CD4-positive, alpha-beta T cell treated with Interleukin-17A for 4 hours (primary cell): ENCODE results near the gene CRKL.

Source experiments
- DNase-seq: peaks from one replicate; pipeline ENCODE4 v3.0.0-alpha.2; 2020; ENCODE audit warnings: mixed read lengths

Gene CRKL

DNA sequence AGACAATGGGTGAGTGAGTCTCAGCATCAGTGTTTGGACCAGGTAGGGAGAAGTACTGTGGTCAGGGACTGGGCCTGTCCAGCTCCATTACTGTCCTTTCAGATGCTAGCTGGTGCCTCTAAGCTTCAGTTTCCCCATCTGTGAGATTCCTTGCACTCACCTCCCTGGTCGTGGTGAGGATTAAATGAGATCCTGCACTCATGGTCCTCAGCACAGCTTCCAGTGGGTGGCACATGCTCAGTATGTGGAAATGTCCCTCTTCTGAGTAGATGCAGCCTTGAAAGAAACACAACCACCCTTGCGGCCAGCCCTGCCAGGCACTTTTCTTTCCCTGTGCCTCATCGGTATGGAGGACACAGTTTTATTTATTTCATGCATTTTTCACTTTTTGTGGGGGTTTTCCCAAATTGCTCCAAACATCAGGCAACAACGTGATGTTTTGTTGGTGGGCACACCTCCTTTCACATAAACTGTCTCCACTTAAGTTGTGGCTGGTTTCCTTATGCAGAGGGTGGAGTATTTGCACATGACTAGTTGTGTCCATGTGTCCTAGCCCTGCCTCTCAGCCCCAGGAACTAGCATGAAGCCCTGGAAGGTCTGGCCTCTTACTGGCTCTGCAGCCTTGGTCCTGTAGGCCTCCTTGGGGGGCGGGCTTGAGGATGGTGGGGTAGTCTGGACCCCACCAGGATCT is 66.0 kb downstream of the CRKL start:
- DNase-seq, result no peak

DNA sequence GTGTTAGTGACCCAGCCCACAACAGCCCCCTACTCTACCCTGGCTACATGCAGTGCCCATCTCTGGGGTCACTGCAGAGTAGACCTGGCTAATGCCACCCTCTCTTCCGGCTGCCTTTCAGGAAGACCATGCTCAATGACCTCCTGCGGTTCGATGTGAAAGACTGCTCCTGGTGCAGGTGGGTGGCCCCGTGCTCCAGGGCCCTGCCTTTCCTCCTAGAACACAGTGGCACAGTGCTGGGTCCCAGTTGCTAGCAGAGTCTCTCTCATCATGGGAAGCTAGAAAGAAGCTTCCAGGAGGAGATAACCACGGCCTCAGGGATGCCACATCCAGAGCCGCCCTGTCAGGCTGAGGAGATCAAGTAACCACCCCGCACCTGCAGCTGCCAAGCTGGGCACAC is 68.5 kb downstream of the CRKL start:
- DNase-seq, result no peak

DNA sequence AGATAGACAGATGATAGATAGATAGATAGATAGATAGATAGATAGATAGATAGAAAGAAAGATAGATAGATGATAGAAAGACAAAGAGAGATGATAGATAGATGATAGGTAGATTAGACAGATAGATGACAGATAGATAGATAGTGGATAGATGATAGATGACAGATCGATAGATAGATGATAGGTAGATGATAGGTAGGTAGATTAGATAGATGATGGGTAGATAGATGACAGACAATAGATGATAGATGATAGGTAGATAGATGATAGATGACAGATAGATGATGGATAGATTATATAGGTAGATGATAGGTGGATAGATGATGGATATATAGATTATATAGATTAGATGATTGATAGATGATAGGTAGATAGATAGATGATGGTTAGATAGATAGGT is 69.2 kb downstream of the CRKL start:
- no peak for DNase-seq

DNA sequence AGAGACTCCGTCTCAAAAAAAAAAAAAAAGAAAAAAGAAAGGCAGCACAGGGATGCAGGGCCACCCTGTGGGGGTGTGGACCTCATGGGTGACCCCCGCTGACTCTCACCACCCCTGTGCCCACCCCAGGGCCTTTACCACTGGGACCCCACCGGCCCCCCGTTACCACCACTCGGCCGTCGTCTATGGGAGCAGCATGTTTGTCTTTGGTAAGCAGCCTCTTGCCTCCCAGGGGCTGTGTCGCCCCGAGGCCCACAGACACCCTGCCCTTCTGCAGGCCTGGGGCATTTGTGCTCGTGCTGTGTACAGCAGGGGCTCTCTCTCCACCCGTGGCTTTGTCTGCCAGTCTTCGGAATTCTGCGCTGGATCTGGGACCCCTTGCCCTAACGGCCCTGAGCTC is 70.2 kb downstream of the CRKL start:
- DNase-seq, result no peak

DNA sequence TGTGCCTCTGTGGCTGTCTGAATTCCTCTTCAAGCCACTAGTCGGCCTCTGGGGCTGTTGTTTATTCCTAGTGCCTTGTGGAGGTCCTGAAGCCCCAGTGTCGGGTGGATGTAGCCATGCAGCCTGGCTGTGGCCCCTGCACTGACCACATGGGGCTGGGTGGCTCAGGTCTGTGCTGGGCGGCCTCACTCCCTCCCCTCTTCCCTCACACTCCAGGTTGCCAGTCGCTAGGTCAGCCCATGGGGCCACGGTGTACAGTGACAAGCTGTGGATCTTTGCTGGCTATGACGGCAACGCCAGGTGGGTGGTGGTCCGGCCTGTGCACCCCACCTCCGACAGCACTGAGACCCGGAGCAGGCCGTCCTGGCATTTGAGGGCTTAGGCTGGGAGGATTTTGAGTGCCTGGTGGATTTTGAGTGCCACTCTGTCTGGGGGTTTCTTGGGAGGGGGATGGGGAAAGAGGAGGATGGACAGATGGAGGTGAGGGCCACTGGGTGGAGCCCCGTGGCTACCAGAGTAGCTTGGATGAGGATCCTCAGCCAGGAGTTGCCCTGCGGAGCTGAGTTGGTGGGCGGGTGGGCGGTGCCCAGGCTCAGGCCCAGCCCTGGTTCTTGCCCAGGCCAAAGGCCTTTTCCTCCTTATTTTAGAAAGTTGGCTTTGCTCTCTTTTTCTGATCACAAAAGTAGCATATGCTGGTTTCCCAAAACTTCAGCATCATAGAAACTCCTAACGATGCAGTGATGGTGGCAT is 71.5 kb downstream of the CRKL start:
- DNase-seq, result no peak

DNA sequence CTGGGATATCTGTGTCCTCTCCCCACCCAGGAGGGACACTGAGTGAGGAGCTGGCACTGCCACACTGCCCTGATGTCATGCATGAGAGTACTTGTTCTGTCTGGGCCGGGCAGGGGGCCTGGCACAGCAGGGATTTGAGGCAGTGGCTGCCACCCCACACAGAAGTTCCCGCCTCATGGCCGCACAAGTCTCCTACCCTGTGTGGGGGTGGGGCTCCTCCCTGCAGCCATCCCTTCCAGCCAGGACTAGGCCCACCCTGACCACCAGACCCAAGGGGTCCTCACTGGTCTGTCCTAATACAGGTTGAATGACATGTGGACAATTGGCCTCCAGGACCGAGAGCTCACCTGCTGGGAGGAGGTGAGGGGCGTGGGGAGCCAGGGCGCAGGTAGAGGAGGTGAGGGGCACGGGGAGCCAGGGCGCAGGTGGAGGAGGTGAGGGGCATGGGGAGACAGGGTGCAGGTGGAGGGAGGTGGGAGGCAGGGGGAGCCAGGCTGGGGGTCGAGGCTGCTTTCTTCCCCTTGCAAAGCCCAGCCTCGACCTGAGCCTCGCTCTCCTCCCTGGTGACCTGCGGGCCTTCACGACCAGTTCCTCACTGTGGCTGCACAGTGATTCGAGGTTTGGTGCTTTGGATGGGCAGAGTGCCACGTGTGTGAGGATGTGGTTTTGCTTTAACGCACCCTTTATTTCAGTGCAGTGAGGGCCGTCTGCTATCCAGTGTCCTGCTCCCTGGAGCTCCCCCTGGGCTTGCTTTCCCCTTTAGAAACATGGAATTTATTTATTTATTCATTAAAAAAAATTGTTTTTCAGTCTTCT is 72.3 kb downstream of the CRKL start:
- DNase-seq, result no peak

DNA sequence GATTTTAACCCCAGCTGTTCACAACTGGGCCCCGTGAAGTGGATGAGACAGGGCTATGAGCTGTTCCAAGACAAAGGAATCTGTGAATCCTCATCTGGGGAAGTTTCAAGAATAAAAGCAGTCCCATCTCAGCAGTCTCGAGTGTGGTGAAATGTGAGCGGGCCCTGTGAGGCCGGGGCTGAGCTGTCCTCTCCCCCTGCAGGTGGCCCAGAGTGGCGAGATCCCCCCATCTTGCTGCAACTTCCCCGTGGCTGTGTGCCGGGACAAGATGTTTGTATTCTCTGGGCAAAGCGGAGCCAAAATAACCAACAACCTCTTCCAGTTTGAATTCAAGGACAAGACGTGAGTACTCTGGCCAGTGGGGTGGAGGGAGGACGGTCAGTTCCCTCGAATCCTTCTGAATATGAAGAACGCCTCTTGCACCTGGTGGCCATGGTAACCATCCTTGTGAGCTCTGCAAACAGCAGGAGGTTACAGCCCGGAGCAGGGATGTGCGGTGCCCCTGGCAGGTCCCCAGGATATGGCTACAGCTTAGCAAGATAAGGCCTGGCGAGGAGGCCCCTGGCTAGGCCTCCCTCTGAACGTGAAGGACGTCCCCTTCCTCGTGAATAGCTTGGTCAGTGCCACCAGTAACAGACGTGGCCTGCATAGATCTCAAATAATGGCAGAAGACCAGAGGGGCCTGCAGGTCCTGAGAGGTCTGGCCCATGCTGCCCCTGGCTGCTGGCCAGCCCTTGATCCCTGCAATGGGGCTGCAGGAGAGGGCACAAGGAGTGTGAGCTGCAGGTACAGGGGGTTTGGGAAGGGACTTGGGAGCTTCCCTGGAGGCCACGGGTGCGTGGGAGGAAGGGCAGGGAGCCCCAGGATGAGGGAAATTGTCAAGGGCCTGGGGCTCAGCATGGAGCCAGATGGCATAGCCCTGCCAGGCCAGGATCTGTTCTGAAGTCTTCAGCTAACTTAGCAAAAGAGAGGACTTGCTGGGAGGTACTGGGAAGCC is 73.3 kb downstream of the CRKL start:
- DNase-seq, result no peak

DNA sequence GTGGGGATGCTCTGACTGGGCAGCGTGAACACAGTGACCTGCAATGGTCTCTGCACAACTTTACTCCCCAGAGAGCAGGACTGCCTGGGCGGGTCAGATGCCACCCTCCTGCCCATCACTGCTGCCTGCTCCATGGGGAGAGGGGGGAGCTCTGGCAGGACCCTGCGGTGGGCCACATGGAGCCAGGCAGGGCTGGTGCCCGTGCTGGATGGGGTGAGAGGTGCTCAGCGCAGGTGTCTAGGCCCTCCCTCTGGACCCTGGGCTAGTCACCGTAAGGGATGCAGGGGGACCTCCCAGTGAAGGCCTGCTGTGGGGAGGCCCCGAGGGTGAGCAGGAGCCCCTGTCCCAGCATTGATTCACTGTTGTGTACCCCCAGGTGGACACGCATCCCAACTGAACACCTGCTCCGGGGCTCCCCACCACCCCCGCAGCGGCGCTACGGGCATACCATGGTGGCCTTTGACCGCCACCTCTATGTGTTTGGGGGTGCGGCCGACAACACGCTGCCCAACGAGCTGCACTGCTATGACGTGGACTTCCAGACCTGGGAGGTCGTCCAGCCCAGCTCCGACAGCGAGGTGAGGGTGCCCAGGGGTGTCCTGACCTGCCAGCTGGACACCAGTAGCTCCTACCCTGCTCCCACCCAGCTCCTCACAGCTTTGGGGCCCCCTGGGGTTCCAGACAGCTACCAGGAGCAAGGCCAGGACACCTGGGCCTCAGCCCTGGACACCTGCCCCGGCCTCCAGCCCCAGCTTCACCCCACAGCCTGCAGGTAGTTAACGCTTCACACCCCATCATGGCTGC is 74.2 kb downstream of the CRKL start:
- DNase-seq, result no peak

DNA sequence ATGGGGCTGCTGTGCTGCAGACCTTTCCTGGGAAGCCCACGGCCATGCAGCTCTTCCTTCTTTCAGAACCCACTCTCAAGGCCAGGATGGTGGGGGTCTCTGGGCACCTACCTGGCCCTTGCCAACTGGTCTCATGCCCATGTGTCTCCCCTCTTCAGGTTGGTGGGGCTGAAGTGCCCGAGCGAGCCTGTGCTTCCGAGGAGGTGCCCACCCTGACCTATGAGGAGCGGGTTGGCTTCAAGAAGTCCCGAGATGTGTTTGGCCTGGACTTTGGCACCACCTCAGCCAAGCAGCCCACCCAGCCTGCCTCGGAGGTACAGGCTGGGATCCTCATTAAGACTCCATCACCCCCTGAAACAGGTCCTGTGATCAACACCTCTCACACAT is 74.8 kb downstream of the CRKL start:
- no peak for DNase-seq

DNA sequence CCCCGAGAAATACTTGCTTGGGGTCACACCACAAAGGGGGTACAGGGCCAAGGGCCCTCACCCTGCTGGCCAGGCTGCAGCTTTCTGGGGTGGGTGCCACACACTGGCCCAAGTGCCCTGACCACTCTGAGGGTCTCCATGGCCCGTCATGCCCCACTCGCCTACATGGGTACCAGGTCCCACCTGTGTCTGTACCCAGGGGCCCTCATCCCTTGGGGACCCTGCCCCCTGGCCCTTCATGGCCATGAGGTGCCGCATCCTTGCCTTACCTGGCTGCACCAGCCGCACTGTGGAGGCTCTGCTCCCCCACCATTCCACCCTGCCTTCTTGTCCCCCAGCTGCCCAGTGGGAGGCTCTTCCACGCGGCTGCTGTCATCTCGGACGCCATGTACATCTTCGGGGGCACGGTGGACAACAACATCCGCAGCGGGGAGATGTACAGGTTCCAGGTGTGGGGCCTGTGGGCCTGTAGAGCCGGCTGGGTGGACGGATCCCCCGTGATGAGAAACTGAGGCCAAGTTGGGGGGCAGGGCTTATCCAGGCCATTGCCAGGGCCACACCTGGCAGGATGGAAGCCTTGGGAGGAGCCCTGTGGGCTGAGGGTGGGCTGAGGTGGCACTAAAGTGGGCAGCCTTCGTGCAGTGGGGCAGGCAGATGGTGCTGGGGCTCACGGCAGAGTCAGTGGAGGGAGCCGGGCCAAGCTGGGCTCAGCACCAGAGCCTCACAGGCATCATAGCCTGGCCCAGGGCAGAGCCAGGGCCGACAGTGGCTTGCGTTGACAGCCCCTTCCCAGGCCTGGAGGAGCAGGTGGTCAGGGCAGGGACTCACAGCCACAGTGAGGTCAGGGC is 75.5 kb downstream of the CRKL start:
- no peak for DNase-seq

DNA sequence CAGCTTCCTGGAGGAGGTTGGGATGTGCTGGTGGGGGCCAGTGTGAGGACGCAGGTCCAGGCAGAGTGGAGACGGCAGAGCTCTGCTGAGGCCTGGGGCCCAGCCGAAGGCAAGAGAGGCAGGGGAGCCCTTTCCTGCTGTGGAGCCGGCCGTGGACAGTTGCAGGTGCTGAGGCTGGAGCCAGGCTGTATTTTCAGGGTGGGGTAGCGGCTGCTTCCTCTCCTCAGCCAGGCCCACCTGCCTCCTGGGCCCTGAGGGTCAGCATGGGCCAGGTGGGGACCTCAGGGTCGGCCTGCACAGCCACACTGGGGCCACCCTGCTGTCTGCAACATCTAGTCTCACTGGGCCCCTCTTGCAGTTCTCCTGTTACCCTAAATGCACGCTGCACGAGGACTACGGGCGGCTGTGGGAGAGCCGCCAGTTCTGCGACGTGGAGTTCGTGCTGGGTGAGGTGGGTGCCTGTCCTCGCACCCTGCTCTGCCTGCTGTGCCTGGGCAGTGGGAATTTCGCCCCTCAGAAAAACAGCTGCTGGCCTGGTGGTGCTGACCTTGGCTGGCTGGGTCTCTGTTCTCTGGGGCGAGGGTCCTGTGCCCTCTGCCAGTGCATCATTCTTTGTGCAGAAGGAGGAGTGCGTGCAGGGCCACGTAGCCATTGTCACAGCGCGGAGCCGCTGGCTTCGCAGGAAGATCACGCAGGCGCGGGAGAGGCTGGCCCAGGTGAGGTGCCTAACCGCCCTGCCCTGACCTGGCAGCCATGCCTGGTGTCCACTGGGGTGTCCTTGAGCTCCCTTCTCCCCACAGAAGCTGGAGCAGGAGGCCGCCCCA is 76.3 kb downstream of the CRKL start:
- DNase-seq, result no peak

DNA sequence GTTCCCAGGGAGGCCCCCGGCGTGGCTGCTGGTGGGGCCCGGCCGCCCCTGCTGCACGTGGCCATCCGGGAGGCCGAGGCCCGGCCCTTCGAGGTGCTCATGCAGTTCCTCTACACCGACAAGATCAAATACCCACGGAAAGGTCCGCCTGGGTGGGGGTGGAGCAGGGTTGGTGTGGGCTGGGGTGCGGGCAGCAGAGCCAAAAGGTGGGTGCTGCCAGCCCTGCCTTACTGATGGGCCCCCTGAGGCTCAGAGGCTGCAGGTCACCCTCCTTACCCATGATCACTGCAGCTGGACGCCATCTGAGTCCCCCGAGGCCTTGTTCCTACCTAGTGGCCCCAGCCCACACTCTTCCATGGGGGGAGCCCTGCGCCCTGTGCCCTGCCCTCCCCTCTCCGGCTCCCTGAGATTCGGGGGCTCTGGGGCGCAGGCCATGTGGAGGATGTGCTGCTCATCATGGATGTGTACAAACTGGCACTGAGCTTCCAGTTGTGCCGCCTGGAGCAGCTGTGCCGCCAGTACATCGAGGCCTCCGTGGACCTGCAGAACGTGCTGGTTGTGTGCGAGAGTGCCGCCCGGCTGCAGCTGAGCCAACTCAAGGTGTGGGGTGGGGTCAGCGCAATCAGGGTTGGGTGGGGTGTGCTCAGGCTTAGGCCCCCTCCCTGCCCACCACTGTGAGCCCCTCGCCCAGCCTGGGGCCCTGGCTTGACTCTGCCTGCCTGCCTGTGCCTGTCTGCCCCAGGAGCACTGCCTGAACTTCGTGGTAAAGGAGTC is 77.1 kb downstream of the CRKL start:
- no peak for DNase-seq

DNA sequence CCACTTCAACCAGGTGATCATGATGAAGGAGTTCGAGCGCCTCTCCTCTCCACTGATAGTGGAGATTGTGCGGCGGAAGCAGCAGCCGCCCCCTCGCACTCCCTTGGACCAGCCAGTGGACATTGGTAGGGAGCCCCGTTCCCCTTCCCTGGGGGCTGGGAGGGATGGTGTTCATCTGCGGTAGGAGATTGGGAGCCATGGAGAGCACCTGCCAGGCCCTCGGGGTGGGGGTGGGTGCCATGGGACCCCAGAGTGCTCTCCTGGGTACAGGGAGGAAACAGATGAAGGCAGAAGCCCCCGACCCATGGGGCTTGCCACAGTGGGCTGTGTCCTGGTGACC is 77.7 kb downstream of the CRKL start:
- DNase-seq, result no peak

DNA sequence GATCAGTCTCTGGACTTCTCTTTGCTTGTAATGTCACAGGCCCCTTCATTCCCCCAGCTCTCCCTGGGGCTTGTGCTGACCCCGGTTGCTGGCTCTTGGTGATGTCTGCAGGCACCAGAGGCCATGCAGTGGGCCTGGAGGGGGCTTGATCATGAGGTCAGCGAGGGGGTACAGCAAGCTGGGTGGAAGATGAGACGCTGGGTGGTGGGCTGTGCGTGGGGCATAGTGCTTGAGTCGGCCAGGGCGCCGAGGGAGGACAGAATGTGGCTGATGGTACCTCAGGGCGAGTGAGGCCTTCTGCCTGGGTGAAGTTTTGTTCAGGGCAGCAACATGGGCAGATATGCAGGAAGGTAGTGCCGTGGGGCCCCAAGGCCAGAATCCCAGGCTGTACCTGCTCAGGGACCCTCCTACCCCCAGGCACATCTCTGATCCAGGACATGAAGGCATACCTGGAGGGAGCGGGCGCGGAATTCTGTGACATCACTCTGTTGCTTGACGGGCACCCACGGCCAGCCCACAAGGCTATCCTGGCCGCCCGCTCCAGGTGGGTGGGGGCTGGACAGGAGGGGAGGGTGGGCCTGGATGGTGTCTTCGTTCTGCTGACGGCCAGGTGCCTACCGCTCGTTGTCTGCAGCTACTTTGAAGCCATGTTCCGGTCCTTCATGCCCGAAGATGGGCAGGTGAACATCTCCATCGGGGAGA is 78.3 kb downstream of the CRKL start:
- DNase-seq, result no peak

DNA sequence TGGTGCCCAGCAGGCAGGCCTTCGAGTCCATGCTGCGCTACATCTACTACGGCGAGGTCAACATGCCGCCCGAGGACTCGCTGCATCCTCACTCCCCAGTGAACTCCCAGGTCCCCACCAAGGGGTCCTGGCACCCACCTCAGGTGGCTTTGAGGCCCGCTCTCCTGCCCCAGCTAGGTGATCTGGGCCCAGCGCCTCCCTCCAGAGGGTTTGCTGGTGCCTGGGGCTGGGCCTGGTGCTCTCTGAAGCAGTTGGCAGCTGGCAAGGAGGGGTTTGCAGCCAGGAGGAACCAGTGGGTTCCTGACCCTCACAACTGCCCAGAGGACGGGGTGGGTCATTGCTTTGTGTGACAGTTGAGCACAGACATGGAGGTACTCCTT is 78.8 kb downstream of the CRKL start:
- no peak for DNase-seq

DNA sequence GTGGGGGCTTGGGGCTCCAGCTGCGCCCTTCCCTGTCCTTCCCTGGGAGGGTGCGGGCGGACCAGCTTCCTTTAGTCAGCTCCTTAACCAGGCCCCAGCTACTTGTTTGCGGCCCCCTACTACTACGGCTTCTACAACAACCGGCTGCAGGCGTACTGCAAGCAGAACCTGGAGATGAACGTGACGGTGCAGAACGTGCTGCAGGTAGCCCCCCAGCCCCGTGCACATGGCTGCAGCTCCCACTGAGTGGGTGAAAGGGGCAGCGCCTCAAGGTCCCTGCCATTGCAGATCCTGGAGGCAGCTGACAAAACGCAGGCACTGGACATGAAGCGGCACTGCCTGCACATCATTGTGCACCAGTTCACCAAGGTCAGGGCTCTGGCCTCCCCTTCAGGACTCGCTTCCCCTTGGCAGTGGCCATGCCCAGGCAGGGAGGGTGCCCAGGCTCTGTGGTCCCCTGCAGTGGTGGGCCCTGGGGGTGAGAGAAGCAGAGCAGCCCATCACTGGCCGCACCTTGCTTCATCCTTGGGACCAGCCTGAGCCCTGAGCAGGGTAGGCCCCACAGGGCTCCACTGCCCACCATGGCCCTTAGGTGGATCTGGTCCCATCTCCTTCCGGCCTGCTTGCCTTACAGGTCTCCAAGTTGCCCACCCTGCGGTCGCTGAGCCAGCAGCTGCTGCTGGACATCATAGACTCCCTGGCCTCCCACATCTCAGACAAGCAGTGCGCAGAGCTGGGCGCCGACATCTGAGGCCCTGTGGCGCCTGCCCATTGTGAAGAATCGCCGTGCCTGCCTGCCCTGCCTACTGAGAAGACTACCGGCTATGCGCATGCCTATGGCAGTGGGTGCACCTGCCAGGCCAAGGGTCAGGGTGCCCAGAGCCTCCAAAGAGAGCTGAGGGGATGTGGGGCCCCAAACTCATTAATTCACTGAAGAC is 79.7 kb downstream of the CRKL start:
- DNase-seq, result no peak

DNA sequence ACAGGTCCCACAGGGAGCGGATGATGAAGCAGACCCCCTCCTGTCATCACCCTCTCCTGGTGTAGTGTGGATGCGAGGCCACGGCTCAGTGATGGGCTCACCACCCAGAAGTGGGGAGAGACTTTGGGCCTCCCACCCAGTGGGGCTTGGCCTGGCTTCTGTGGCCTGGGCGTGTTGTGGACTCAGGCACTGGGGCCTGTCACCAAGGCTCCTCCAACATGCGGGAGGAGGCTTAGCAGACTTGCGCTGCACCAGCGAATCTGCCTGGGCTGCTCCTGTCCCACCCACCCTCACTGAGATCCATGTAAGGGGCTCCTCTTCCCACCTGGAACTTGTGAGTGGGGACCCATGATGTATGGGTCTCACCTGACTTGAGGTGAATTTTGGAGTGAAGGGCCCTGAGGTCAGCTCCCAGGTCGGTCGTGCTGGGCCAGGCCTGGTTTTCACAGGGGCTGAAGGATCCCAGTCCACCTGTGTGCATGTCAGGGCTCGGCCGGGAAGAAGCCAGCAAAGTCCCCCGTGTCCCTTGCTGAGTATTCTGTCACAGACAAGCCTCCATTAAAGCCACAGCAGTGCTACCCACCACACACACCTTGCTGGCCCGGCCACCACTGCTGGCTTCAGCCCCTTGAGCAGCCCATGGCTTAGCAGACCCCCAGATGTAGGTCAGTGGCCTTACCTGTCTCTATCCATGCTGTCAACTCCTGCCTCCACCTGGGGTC is 80.5 kb downstream of the CRKL start:
- DNase-seq, result no peak
